Measurements from ENCODE around the gene WDR7.

The WDR7 gene

GRCh38 chr18:56739731-56740130 lies 88.6 kb downstream of the WDR7 start:
- H3K36me3 ChIP-seq (ENCODE audit: insufficient read depth, low read length): peaks cover 3% of the 10 kb centered on the region; the same call in 1 of the 2 replicates
- no peaks in the 10 kb centered on the region for H3F3A ChIP-seq (ENCODE audit: insufficient read depth, low read length)
- no peaks in the 10 kb centered on the region for H3K79me2 ChIP-seq (ENCODE audit: insufficient read depth, low read length)
- no peaks in the 10 kb centered on the region for H4K20me1 ChIP-seq (ENCODE audit: insufficient read depth, low read length)
- no peaks in the 10 kb centered on the region for H3K27me3 ChIP-seq (ENCODE audit: insufficient read depth, low read length)
- H3K27ac ChIP-seq (ENCODE audit: low read depth, low read length, poor library complexity, severe bottlenecking): no peak overlapping the region
- no peak overlapping the region for H3K4me3 ChIP-seq (ENCODE audit: low read depth, low read length, poor library complexity, severe bottlenecking)
- no peak overlapping the region for H3K9ac ChIP-seq (ENCODE audit: low read length)
- H2AFZ ChIP-seq (ENCODE audit: low read length): no peak overlapping the region
- no peak for TF ChIP-seq EZH2 (IDR thresholded peaks at IDR 0.05; ENCODE audit: borderline replicate concordance, low read length)
- TF ChIP-seq, protein P1, sequence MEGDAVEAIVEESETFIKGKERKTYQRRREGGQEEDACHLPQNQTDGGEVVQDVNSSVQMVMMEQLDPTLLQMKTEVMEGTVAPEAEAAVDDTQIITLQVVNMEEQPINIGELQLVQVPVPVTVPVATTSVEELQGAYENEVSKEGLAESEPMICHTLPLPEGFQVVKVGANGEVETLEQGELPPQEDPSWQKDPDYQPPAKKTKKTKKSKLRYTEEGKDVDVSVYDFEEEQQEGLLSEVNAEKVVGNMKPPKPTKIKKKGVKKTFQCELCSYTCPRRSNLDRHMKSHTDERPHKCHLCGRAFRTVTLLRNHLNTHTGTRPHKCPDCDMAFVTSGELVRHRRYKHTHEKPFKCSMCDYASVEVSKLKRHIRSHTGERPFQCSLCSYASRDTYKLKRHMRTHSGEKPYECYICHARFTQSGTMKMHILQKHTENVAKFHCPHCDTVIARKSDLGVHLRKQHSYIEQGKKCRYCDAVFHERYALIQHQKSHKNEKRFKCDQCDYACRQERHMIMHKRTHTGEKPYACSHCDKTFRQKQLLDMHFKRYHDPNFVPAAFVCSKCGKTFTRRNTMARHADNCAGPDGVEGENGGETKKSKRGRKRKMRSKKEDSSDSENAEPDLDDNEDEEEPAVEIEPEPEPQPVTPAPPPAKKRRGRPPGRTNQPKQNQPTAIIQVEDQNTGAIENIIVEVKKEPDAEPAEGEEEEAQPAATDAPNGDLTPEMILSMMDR (IDR thresholded peaks at IDR 0.05; ENCODE audit: low read length): no peak
- H3K4me2 ChIP-seq (ENCODE audit: low read length): no peak overlapping the region
- H3K9me2 ChIP-seq (ENCODE audit: low read depth, low read length): no peaks in the 10 kb centered on the region
- H3K4me1 ChIP-seq (ENCODE audit: insufficient read depth, low read length, severe bottlenecking): no peaks in the 10 kb centered on the region
- H3K9me3 ChIP-seq (ENCODE audit: low read length): no peaks in the 10 kb centered on the region

- H3K4me3 ChIP-seq (ENCODE audit: low read depth, low read length, poor library complexity, severe bottlenecking): no peak overlapping the region
- no peak overlapping the region for H3K9ac ChIP-seq (ENCODE audit: low read length)
- H3K27ac ChIP-seq (ENCODE audit: low read depth, low read length, poor library complexity, severe bottlenecking): no peak overlapping the region
- no peaks in the 10 kb centered on the region for H3K9me2 ChIP-seq (ENCODE audit: low read depth, low read length)
- TF ChIP-seq, protein P1 (IDR thresholded peaks at IDR 0.05; ENCODE audit: low read length): no peak
- no peak for TF ChIP-seq EZH2 (IDR thresholded peaks at IDR 0.05; ENCODE audit: borderline replicate concordance, low read length)
- H3F3A ChIP-seq (ENCODE audit: insufficient read depth, low read length): no peaks in the 10 kb centered on the region
- H3K4me1 ChIP-seq (ENCODE audit: insufficient read depth, low read length, severe bottlenecking): no peaks in the 10 kb centered on the region
- no peaks in the 10 kb centered on the region for H3K79me2 ChIP-seq (ENCODE audit: insufficient read depth, low read length)
- no peak overlapping the region for H2AFZ ChIP-seq (ENCODE audit: low read length)
- no peaks in the 10 kb centered on the region for H3K27me3 ChIP-seq (ENCODE audit: insufficient read depth, low read length)
- H3K9me3 ChIP-seq (ENCODE audit: low read length): no peaks in the 10 kb centered on the region
- no peaks in the 10 kb centered on the region for H4K20me1 ChIP-seq (ENCODE audit: insufficient read depth, low read length)
- H3K36me3 ChIP-seq (ENCODE audit: insufficient read depth, low read length): no peaks in the 10 kb centered on the region; the same call in 1 of the 2 replicates
- no peak overlapping the region for H3K4me2 ChIP-seq (ENCODE audit: low read length)
These were observed 89.5 kb downstream of the WDR7 start for GRCh38 chr18:56740645-56741044.

DNA sequence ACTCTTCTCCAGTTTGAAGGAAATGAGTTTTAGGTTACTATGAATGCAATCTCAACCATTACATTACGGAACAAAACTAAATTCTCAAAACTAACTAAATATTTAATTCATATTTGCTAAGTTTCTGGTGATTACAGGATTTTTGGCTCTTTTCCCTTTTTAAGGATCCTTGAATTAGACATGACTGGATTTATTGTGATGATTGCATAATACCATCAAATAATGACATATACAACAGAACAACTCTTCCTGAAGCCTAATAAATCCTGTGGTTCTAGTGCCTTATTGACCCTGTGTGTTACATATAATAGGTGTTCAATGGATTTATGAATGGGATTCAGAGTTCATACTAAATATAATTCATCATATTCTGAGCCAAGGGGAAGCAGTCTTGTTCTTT lies 90.5 kb downstream of the WDR7 start:
- Histone ChIP-seq H3K9me2 (ENCODE audit: low read depth, low read length) (no peaks in the 10 kb centered on the region), H3K27me3 (ENCODE audit: insufficient read depth, low read length) (no peaks in the 10 kb centered on the region), H3K4me1 (ENCODE audit: insufficient read depth, low read length, severe bottlenecking) (peaks cover 4% of the 10 kb centered on the region), H2AFZ (ENCODE audit: low read length) (no peak overlapping the region), H3K79me2 (ENCODE audit: insufficient read depth, low read length) (no peaks in the 10 kb centered on the region), H4K20me1 (ENCODE audit: insufficient read depth, low read length) (no peaks in the 10 kb centered on the region), H3K36me3 (ENCODE audit: insufficient read depth, low read length) (no peaks in the 10 kb centered on the region), H3F3A (ENCODE audit: insufficient read depth, low read length) (no peaks in the 10 kb centered on the region), H3K4me3 (ENCODE audit: low read depth, low read length, poor library complexity, severe bottlenecking) (no peak overlapping the region), H3K27ac (ENCODE audit: low read depth, low read length, poor library complexity, severe bottlenecking) (no peak overlapping the region), H3K9me3 (ENCODE audit: low read length) (no peaks in the 10 kb centered on the region), H3K9ac (ENCODE audit: low read length) (no peak overlapping the region), H3K4me2 (ENCODE audit: low read length) (no peak overlapping the region)
- TF ChIP-seq, protein P1 (IDR thresholded peaks at IDR 0.05; ENCODE audit: low read length): no peak
- no peak for TF ChIP-seq EZH2 (IDR thresholded peaks at IDR 0.05; ENCODE audit: borderline replicate concordance, low read length)

Measured in OCI-LY1 (cell line).